GM12891 (cell line): ENCODE measurements around the gene SEC61A1.

Experiments
- PAX5 ChIP-seq: IDR thresholded peaks from 2 replicates; pipeline ENCODE4 v1.6.1; 2011; ENCODE audit warnings: low read length, moderate library complexity, mild to moderate bottlenecking; ENCODE audit not compliant: insufficient read depth, severe bottlenecking
- POLR2A ChIP-seq: IDR thresholded peaks from 2 replicates; pipeline ENCODE4 v1.6.1; 2011; ENCODE audit warnings: low read depth, low read length, control low read depth
- POLR2AphosphoS5 ChIP-seq: IDR thresholded peaks from 2 replicates; pipeline ENCODE4 v1.6.1; 2011; ENCODE audit warnings: low read depth, low read length, control low read depth
- POU2F2 ChIP-seq: IDR thresholded peaks from 2 replicates; pipeline ENCODE4 v1.6.1; 2011; ENCODE audit warnings: low read depth, mild to moderate bottlenecking, control low read depth, low read length, moderate library complexity
- TAF1 ChIP-seq: IDR thresholded peaks from 2 replicates; pipeline ENCODE4 v1.6.1; 2011; ENCODE audit warnings: low read depth, low read length, control low read depth

DNA sequence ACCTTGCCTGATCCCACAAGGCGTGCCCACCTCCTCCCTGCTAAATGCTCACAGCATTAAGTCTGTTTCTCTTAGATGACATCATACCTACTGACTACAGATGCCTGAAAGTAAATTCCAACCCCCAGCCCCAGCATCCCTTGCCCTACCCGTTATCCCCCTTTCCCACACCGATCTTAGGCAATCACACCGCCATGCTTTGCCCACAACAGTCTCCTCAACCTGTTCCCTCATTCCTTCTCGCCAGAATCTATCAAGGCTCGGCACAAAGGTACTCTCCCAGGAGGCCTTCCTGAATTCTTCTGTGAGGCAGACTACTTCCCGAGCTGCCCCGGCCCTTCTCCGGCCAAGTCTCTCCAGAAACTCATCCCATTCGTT is 789 bp upstream of the SEC61A1 start:
- TF ChIP-seq POLR2A (no peak), PAX5 (no peak), POLR2AphosphoS5 (no peak), TAF1 (no peak), POU2F2 (no peak)
